Stimulated activated CD4-positive, alpha-beta T cell treated with anti-CD3 and anti-CD28 coated beads, TNF-alpha, amount 100 ng/mL, for 1 hour (primary cell): ENCODE data around the gene RNU1-1.
"Not testable (repeated sequence)": the region's sequence is repeated elsewhere in the genome, so short reads cannot be mapped to it uniquely, and the experiment has no call there.

Source experiments
- DNase-seq, 3 donors: peaks; one replicate each; pipeline ENCODE4 v3.0.0-alpha.2; 2020; ENCODE audit warnings: low read depth in 3 of 3, low spot score in 1 of 3

Gene RNU1-1

DNA sequence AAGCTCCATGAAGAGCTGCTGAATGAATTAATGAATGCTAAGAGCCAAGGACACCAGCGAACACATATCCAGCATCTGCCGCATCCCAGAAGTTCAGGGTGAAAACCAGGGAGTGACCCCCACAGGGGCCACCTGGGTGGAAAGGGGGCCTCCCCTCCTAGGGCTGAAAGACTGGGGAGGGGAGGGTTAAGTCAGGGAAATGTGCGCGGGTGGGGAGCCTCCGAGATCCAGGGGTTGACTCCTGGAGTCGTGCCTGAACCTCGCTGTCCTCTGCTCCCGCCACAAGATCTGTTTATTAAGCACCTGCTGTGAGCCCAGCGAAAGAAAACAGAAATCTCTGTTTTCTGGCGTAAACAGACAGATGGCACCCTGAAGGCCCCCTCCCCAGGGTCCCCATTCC is 16.0 kb downstream of the RNU1-1 start:
- not testable (repeated sequence) for DNase-seq

DNA sequence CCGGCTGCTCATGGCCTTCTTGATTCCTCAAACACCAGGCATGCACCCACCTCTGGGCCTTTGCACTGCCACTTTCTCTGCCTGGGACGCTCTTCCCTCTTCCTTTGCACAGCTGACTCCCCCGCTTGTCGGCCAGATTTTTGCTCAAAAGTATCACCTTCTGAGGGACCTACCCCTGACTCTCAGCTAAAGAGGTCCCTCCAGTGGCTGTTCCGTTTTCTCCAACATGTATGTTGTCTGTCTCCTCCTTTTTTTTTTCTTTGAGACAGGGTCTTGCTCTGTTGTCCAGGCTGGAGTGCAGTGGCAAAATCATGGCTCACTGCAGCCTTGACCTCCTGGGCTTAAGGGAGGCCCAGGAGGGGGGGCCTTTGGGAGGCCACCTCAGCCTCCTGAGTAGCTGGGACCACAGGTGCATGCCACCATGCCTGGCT is 16.6 kb downstream of the RNU1-1 start:
- DNase-seq = not testable (repeated sequence)

DNA sequence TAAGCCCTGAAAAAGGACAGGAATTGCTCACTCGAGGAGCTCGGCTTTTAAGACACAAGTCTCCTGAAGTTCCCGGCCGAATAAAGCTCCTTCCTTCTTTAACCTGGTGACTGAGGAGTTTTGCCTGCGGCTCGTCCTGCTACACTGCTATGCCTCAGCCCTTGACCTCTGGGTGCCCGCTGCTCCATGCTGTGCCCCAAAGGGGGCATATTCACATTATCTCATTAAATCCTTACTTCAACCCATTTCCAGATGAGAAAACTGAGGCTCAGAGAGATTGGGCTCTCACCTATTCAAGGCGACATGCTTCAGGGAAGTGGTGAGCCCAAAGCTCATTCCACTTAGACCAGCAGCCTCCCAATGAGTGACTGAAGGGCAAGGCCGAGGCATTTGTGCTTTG is 20.4 kb downstream of the RNU1-1 start:
- DNase-seq = not testable (repeated sequence)

DNA sequence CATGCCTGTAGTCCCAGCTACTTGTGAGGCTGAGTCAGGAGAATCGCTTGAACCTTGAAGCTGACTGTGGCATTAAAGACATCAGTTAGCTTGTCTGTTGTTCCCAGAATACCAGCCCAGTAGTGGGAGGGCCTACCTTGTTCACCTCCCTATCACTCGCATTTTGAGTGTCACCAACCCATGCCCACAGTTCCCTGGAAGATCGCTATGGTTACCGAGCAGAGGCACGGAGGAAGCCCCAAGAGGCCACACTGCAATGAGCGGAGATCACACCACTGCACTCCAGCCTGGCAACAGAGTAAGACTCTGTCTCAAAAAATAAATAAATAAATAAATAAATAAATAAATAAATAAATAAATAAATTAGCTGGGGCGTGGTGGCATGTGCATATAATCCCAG is 21.1 kb downstream of the RNU1-1 start:
- not testable (repeated sequence) for DNase-seq

DNA sequence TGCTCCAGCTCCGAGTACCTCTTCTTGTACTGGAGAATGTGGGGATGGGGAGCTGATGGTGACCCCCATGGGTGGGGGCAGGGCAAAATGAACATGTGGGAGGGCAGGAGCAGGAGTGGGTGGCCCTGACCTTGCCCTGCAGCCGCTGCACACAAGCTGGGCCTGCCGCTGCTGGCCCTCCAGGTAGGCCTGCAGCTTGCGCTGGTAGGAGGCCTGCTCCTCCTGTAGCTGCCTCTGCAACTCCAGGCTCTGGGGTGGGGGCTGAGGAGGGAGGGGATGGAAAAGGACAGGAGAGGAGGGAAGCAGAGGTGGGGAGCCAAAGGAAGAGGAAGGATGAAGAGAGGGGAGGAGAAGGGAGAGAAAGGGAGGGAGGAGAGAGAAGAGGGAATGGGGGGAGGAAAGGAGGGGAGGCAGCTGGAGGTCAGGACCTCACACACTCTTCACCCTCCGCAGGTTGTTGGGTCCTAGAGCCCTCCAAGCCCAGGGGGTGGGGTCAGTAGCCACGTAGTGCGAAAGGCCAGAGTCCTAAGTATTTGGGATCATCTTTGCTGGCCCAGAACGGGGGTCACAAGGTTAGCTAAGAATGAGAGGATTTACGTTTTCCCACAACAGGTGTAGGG is 22.9 kb downstream of the RNU1-1 start:
- DNase-seq = no peak

DNA sequence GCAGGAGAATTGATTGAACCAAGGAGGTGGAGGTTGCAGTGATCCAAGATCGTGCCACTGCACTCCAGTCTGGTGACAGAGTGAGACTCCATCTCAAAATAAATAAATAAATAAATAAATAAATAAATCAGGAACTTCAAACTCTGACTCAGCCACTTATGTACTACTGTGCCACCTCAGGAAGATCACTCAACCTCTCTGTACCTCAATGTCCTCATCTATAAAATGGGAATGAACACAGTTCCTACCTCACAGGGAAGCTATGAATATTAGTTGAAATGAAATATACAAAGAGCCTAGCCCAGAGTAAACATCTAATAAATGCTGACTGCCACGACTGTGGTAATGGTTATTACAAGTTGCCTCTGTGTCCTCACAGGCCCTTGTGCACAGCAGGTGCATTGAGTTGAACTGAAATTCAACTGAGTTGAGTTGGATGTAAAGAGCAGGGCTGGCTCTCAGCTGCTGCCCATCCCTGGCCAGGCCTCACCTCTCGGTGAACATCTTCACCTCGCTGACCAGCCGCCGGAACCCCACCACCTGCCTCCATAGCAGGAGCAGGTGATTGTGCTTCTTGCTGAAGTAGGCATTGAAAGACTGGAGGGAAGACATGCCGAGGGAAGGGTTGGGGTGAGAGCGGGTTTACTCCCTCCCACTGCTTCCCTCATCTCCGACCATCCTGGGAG is 24.7 kb downstream of the RNU1-1 start:
- not testable (repeated sequence) for DNase-seq

DNA sequence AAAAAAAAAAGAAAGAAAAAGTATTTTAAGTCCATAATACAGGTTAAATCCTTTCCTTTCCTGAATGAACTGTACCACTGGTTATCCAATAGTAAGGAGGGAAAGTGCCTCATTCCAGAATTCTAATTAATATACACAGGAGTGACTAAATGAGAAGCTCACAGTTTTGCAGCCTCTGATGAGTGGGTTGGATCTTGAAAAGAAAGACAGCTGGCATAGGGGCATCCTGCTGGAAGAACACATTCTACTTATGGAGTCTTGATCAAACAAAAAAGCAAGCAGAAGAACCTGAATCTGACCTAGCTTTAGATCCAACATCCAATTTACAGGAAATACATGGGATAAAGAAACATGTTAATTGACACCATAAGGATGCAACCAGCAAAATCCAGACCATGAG is 27.1 kb downstream of the RNU1-1 start:
- DNase-seq = not testable (repeated sequence)

DNA sequence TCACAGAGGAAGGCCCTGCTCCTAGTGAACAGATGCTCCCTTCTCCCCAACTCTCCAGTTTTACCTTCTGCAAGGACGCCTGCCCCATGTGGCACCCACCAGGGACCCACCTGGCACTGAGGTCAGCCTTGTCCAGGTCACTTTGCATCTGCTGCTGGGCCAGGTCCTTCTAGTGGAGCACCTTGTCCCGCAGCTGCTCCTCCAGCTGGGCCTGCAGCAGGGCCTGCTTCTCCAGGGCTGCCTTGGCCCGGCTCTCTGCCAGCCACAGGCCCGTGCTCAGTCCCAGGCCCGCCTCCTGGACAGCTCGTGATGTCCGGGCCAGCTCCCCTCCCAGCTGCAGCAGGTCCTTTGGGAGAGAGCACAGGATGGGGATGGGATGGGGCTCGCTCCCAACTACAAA is 27.8 kb downstream of the RNU1-1 start:
- not testable (repeated sequence) for DNase-seq

DNA sequence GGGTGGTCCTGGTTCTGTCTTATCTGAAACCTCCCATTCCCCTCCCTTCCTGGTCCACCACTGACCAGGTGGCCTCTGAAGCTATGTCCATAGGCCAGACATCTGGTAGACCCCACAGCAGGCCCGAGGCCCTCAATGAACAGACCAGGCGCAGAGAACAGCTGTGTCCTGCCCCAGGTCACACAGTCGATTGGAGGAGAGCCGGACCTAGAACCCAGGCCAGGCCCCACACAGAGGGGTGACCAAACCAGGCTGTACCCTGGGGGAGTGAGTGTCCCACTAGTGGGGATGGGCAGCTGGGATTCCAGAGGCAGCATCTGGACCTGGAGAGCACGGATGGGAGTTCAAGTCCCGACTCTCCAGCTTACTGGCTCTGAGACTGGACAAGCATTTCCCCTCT is 29.2 kb downstream of the RNU1-1 start:
- DNase-seq = no peak

DNA sequence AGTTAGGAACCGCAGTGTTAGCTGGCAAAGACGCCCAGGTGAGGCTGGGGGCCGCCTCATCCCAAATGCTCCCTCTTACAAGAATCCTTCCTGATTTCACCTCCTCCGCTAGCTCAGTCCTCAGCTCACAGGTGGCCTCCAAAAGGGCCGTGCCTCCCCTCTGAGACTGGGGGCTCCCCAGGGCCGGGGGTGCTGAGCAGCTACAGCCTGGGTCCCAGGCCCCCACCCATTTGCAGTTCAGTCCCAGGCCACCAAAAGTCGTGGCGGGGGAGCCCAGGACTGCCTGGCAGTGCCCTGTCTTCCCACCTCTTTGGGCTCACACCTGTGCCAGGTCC is 29.6 kb downstream of the RNU1-1 start:
- DNase-seq = no peak

DNA sequence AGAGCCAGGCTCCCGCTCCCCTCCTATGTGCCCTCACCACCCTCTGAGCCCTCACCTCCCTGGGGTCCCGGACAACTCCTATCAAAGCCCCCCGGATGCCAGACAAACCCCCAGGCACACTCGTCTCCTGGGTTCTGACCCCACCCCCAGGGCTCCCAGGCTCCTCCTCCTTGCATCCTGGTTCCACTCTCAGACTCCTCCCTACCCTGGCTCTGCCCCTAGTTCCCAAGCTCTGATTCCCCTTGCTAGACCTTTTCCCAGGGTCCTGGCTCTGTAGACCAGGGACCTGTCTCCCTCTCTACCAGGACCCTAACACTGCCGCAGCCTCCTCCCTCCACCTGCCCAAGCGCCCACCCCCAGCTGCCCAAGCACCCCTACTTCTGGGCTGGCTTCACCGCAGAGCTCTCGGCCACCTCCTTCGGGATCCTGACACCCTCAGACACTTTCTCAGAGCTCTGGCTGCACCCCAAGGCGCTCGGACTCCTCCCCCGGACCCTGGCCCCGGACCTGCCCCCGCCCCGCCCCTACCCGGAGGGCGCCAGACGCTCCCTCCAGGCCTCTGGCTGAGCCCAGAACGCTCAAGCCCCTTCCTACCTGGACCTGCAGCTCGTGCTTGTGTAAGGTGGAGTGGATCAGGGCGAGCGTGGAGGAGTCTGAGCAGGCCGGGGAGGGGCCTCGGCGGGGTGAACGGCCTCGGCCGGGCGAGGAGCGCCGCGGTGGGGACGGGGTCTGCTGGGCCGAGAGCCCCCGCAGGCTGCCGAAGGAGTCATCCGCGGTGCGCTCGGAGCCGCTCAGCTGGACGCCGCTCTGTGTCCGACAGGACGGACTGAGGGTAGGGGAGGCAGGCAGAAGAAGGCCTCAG is 30.2 kb downstream of the RNU1-1 start:
- DNase-seq = not testable (repeated sequence)

DNA sequence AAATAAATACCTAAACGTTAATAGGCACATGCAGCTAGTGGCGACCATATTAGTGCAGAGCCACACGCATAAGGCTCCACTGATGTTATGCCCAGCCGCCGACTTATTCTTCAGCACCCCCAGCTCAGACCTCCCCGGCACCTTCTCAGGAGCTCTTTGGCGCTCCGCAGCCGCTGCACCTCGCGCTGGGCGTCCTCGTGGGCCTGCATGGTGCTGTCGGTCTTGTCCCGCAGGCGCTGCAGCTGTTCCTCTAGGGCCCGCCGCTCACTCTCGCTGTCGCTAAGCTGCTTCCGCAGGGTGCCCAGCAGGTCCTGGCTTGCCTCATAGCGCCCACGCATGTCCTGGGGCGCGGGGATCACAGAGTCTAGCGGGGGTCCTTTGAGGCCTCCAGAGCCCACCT is 30.9 kb downstream of the RNU1-1 start:
- DNase-seq = not testable (repeated sequence)

DNA sequence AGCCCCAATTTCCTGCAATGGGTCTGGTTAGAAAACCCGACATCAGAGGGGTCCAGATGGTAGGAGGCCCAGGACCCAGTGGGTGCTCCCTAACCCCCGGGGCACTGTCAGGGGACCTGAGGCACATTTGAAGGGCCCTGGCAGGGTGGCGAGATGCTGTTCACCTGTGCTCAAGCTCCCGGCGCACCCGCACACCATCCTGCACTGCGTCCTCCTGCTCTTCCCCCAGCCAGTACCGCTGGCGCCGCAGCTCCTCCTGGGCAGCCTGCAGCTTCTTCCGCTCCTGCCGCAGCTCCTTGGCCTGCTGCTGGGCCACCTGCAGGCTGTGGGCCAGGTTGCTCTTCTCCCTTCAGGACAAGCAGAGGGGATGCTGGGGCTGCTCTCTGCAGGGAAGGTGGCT is 36.0 kb downstream of the RNU1-1 start:
- no peak for DNase-seq

DNA sequence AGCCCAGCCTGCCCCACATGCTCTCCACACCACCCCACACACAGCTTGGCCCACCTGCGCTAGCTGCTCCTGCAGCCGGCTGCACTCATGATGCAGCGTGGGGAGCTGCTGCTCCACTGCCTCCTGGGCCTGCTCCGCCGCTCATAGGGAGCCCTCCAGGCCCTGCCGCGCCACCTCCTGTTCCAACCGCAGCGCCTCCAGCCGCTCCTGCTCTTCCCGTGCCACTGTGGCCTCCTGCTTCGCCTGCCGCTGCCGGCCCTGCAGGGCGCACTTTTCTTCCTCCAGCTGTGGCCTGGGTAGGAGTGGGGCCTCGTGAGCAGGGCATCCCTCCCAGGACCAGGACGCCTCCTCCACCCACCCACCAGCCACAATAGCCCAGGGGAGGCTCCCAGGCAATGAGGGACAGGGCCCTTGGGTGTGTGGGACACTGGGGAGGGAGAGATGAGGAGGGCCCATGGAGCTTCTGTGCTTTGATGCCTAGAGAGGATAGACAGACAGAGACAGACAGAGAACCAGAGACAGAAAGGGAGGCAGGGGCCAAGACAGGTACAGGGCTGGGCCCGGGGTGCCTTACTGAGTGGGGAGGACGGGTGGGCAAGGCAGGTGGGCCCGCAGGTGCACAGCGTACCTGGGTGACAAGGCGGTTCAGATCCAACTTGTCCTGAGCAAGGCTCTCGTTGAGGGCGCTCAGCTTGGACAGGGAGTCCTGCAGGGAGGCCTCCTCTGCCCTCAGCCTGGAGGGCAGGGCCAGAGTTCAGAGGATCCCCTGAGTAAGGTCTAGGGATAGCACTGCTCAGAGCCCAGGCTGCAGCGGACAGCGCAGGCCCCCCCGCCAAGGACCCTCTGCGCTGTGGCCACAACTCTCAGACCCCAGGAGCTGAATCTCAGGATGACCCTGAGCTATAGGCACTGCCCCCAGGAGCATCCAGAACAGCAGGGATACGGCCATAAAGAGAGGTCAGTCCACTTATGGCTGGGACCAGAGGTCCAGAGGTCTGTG is 38.0 kb downstream of the RNU1-1 start:
- not testable (repeated sequence) for DNase-seq

DNA sequence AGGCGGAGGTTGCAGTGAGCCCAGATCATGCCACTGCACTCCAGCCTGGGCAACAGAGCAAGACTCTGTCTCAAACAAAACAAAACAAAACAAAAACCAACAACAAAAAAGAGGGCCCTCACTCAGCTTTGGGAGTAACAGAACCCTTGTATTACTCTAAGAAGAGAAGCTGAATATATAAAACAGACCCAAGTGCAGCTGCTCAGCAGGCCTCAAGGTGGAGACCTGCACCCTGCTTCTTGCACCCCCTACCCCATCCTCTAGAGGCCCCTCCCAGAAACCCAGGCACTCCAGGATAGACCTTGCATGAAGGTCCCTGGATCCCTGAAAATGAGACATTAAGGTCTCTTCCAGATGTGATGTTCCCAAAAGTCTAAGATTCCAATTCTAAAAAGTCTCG is 39.2 kb downstream of the RNU1-1 start:
- DNase-seq = not testable (repeated sequence)

DNA sequence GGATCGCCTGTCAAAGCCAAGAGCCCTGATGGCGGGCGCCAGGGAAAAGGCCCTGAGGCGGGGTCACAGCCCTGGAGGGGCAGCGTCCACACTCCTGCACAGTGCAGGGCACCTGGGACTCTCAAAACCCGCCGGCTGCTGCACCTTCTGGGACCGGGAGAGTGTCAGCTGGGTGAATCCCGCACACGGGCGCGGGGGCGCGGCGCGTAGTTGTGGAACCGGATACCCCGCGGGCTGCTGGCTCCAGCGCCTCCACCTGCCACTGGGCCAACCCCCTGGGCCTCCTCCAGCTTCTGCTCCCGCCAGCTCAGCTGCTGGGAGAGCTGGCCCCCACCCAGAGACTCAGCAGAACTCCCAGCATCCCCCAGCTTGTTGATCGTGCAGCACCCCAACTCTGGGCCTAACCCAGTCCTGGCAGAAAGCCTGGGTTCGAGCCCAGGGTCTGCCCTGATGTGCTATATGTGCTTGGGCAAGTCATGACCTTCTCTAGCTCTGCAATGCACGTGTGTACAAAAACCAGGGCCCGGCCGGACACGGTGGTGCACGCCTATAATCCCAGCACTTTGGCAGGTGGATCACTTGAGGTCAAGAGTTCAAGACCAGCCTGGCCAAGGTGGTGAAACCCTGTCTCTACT is 39.8 kb downstream of the RNU1-1 start:
- DNase-seq = no peak

DNA sequence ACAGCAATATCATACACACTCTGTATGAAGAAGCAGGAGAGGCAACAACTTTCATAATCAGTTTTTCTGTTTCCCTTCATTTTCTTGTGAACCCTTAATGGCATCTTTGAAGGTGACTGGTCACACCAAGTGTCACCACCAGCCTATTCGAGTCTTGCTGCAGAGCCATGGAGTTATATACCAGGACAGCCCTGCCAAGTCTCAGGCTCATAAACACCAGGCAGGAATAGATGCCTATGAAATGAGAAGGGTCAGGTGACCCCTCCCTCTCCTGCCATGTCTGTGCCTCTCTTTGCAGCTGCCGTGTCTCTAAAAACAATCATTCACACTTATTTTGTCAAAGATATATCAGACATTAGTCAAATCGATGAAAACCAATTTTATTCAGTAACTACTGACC is 45.5 kb downstream of the RNU1-1 start:
- no peak for DNase-seq

DNA sequence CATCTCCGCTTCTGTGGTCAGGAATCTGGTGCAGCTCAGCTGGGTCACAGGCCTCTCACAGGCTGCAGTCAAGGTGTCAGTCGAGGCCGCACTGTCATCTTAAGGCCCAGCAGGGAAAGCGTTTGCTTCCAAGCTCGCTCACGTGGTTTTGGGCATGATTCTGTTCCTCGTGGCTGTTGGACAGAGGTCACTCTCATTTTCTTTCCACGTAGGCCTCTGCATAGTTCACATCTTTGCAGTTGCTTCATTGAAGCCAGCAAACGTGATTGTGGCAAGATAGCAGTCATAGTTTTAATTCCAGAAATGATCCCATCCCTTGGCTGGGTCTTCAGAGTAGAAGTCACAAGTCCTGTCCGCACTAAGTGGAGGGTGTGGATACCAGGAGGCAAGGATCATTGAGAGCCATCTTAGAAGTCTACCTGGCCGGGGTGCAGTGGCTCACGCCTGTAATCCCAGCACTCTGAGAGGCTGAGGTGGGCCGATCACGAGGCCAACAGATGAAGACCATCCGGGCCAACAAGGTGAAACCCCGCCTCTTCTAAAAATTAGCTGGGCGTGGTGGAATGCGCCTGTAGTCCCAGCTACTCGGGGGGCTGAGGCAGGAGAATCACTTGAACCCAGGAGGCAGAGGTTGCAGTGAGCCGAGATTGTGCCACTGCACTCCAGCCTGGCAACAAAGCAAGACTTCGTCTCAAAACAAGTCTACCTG is 49.0 kb downstream of the RNU1-1 start:
- DNase-seq = no peak
